Brain microvascular endothelial cell (primary cell): ENCODE measurements around the gene BRD2.

Experiments
- DNase-seq: peaks from one replicate; pipeline ENCODE4 v3.0.0-alpha.2; 2020
- H3K27ac ChIP-seq: fragments of 250-450 bp; sonication (Bioruptor Pico); 2 replicates; pipeline ENCODE4 v1.5.1; 2020; ENCODE audit warnings: mild to moderate bottlenecking, moderate library complexity
- H3K27me3 ChIP-seq: fragments of 250-450 bp; sonication (Bioruptor Pico); replicated peaks from 2 replicates; pipeline ENCODE4 v1.5.1; 2020; ENCODE audit warnings: mild to moderate bottlenecking
- H3K36me3 ChIP-seq: fragments of 250-450 bp; sonication (Bioruptor Pico); replicated peaks from 2 replicates; pipeline ENCODE4 v1.5.1; 2020; ENCODE audit warnings: mild to moderate bottlenecking
- H3K4me3 ChIP-seq: 2 replicates; pipeline ENCODE4 v1.5.1; 2011; ENCODE audit warnings: low read depth, mild to moderate bottlenecking, control low read depth, low read length, moderate library complexity
- in situ Hi-C: cut with HindIII; loops from 2 replicates; pipeline ENCODE4 v1.10.0; 2017; ENCODE audit warnings: low sequenced_read_pairs, low pct_ligation_motif_present
- TF ChIP-seq, protein P1 (sequence below): IDR thresholded peaks from 2 replicates; pipeline ENCODE4 v1.5.1; 2011; ENCODE audit warnings: low read depth, mild to moderate bottlenecking, moderate library complexity, low read length, control low read depth, inconsistent platforms; ENCODE audit errors: missing control alignments

Gene BRD2

DNA sequence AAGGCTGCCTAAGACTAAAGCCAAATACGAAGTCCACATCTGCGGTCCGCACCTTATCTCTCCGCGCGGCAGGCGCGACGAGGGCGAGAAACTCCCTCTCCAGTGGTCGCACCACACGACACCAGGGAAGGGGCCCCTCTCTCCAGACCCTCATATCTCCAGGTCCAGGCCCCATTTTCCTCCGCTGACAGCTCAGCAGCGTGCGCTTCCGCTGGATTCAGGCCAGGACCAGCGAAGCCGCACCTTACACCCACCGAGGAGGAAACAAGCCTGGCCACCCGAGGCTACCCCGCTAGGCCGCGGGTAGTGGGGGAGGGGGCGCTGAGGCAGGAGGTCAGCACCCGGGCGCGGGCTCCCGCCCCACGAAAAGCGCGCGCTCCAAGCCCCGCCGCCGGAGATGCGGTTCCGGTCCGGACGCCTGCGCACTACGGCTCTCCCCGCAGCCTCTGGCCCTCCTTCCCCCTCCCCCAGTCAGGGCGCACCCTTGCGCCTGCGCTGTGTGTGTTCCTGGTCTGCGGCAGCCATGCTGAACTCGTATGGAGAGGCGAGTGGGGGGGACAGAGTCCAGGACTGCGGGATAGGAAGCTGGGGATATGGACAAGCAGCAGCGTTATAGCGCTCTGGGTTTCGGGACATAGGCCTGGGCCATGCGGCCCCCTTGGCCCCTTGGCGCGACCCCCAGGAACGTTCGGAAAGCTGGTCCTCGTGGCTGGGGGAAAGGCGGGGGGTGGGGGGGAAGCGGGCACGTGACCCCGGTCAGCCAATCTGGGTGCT, at the start of gene BRD2:
TSS of gene BRD2 (plus strand) at position 502 of the 774 bp plus-strand sequence. CDS start 4,305 bp downstream, outside the sequence.
- peak within 1 kb of the TSS; percentile 100 for H3K27ac ChIP-seq
- in situ Hi-C loops, result no loop called here
- TF ChIP-seq, protein P1, sequence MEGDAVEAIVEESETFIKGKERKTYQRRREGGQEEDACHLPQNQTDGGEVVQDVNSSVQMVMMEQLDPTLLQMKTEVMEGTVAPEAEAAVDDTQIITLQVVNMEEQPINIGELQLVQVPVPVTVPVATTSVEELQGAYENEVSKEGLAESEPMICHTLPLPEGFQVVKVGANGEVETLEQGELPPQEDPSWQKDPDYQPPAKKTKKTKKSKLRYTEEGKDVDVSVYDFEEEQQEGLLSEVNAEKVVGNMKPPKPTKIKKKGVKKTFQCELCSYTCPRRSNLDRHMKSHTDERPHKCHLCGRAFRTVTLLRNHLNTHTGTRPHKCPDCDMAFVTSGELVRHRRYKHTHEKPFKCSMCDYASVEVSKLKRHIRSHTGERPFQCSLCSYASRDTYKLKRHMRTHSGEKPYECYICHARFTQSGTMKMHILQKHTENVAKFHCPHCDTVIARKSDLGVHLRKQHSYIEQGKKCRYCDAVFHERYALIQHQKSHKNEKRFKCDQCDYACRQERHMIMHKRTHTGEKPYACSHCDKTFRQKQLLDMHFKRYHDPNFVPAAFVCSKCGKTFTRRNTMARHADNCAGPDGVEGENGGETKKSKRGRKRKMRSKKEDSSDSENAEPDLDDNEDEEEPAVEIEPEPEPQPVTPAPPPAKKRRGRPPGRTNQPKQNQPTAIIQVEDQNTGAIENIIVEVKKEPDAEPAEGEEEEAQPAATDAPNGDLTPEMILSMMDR, result no peak
- peak within 1 kb of the TSS; percentile 77 for H3K4me3 ChIP-seq
- H3K27me3 ChIP-seq, result no peaks in the 10 kb centered on the region
- H3K36me3 ChIP-seq, result peaks cover 14% of the 10 kb centered on the region
- DNase-seq, result peak; percentile 92

DNA sequence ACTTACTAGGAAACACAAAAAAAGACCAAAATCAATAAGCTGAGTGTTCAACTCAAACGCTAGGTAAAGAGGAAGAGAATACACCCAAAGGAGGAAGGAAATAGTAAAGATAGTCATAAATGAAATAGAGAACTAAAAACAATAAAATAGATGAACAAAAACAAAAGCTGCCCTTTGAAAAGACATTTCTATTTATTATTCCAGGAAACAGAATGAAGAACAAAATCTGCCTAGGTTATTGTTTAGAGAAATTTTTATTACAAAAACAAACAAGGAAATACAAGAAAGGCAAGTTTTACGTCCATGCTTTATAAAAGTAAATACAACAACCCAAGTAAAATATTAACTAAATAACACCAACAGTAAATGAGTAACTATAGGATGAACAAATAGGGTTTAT, 47.7 kb upstream of the BRD2 start:
- H3K4me3 ChIP-seq, result no peak overlapping the region
- no peak overlapping the region for H3K27ac ChIP-seq
- TF ChIP-seq, protein P1, result no peak
- in situ Hi-C loops, result no loop called here
- H3K27me3 ChIP-seq, result peaks cover 8% of the 10 kb centered on the region
- no peaks in the 10 kb centered on the region for H3K36me3 ChIP-seq
- DNase-seq, result no peak

DNA sequence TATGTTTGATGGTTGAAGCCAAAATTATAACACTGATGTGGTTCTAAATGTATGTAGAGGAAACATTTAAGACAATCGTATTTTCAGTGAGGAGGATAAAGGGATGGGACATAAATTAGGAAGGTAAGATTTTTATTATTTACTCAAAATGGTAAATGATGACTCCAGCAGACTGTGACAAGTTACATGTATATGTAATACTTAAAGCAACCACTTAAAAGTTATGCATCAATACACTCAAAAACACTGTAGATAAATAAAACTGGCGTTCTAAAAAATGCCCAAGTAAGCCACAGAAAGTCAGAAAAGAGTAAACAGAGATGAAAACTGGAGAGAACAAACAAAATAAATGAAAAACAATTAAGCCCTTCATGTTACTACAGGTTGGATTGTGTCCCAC, 46.3 kb upstream of the BRD2 start:
- in situ Hi-C loops, result no loop called here
- DNase-seq, result no peak
- TF ChIP-seq, protein P1, result no peak
- Histone ChIP-seq H3K4me3 (no peak overlapping the region), H3K27me3 (peaks cover 8% of the 10 kb centered on the region), H3K27ac (no peak overlapping the region), H3K36me3 (no peaks in the 10 kb centered on the region)

DNA sequence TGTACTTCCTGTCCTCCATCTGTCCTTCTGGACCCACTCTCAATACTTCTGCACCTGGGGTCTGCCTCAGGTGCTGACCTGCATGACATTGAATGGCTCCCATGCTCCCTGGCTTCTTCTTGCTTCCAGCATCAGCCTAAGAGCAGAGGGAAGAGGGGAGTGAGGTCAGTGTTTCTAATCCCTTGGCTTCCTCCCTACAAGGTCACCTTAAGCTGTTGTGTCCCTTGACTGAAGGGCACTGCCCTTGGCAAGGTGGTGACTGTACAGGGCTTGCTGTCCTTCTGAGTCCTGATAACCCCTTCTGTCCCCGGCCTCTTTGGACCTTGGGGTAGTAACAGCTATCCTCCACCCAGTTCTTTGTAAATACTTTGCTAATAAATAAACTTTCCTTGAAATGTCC, 37.2 kb upstream of the BRD2 start:
- no peaks in the 10 kb centered on the region for H3K36me3 ChIP-seq
- in situ Hi-C loops, result no loop called here
- H3K27ac ChIP-seq, result no peak overlapping the region
- no peak overlapping the region for H3K4me3 ChIP-seq
- no peak for DNase-seq
- TF ChIP-seq, protein P1, result no peak
- H3K27me3 ChIP-seq, result peaks cover 14% of the 10 kb centered on the region

DNA sequence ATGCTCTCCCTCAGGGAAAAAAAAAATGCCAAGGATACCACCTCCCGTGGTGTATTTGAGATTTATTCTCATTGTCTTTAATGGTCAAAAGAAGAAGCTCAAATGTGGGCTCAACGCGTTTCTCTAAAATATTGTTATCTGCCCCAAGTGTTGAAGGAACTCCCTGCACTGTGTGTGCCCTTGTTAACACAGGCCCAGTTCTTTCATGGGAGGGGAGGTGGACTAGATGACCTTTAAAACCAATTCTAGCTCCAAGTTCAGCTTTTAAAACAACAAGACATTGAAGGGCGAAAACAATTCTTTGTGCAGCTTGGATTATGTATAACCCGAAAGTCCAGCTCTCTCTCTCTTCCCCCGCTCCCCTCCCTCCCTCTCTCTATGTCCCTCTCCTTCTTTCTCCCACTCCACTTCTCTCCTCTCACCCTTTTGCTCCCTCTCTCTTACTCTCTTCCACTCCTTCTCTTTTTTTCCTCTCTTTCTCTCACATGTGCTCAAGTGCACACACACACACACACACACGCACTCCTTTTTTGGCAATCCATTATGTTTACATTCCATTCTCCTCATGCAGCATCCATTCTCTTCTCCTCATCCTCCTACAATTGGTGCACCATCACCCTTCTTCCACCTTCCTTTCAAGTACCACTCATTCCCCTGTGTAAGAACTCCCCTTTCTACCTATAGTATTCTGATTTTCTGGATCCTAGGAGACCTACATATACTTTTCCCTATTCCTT, 36.1 kb upstream of the BRD2 start:
- Histone ChIP-seq H3K4me3 (no peak overlapping the region), H3K36me3 (no peaks in the 10 kb centered on the region), H3K27ac (no peak overlapping the region), H3K27me3 (peaks cover 15% of the 10 kb centered on the region)
- TF ChIP-seq, protein P1, result no peak
- no peak for DNase-seq
- in situ Hi-C loops, result no loop called here
